GM03348 (cell line): Measurements from ENCODE around the gene PPP1R13B.

Source experiments
- DNase-seq: peaks from one replicate; pipeline ENCODE4 v3.0.0; 2012; ENCODE audit warnings: low spot score

PPP1R13B gene

GRCh38 chr14:103744621-103745395, 102.6 kb downstream of the PPP1R13B start:
- no peak for DNase-seq

- DNase-seq = no peak
Observed at GRCh38 chr14:103743691-103744090, 103.7 kb downstream of the PPP1R13B start.

- DNase-seq = no peak
Observed at GRCh38 chr14:103742499-103743255, 104.7 kb downstream of the PPP1R13B start.

GRCh38 chr14:103741876-103742275, 105.5 kb downstream of the PPP1R13B start:
- DNase-seq = no peak

- DNase-seq = no peak
Observed at GRCh38 chr14:103740991-103741689, 106.2 kb downstream of the PPP1R13B start.

- DNase-seq = no peak
Observed at GRCh38 chr14:103739793-103740501, 107.4 kb downstream of the PPP1R13B start.

GRCh38 chr14:103739466-103739792, 107.9 kb downstream of the PPP1R13B start:
- no peak for DNase-seq

GRCh38 chr14:103738701-103739451, 108.5 kb downstream of the PPP1R13B start:
- DNase-seq = no peak

- DNase-seq = no peak
Observed at GRCh38 chr14:103738166-103738565, 109.2 kb downstream of the PPP1R13B start.

- no peak for DNase-seq
Observed at GRCh38 chr14:103737432-103738045, 109.8 kb downstream of the PPP1R13B start.

GRCh38 chr14:103736546-103737431, 110.6 kb downstream of the PPP1R13B start:
- no peak for DNase-seq

- no peak for DNase-seq
Observed at GRCh38 chr14:103735815-103736545, 111.4 kb downstream of the PPP1R13B start.

GRCh38 chr14:103735439-103735814, 111.9 kb downstream of the PPP1R13B start:
- DNase-seq = no peak

- no peak for DNase-seq
Observed at GRCh38 chr14:103735022-103735421, 112.4 kb downstream of the PPP1R13B start.

GRCh38 chr14:103734081-103734888, 113.1 kb downstream of the PPP1R13B start:
- DNase-seq = no peak

- no peak for DNase-seq
Observed at GRCh38 chr14:103733651-103734050, 113.7 kb downstream of the PPP1R13B start.

- no peak for DNase-seq
Observed at GRCh38 chr14:103732868-103733620, 114.3 kb downstream of the PPP1R13B start.
